SK-N-SH (cell line): ENCODE measurements around the gene COLEC12.
A peak's percentile ranks its signal among the peaks of the same experiment; 100 is the strongest.

ENCODE experiments used
- POLR2AphosphoS5 ChIP-seq: IDR thresholded peaks from 2 replicates; pipeline ENCODE4 v1.6.1; 2012; ENCODE audit warnings: low read depth, low read length
- SIN3A ChIP-seq: IDR thresholded peaks from 2 replicates; pipeline ENCODE4 v1.6.1; 2012; ENCODE audit warnings: low read depth, mild to moderate bottlenecking, low read length, moderate library complexity, borderline replicate concordance
- TF ChIP-seq, protein P1 (sequence below): fragments of 200-600 bp; sonication (generic); IDR thresholded peaks from 2 replicates; pipeline ENCODE4 v1.6.1; 2017; ENCODE audit warnings: antibody characterized with exemption, mild to moderate bottlenecking, moderate library complexity
- TF ChIP-seq, protein P2 (sequence below): IDR thresholded peaks from 2 replicates; pipeline ENCODE4 v1.6.1; 2012; ENCODE audit warnings: mild to moderate bottlenecking, low read depth, low read length, moderate library complexity

DNA sequence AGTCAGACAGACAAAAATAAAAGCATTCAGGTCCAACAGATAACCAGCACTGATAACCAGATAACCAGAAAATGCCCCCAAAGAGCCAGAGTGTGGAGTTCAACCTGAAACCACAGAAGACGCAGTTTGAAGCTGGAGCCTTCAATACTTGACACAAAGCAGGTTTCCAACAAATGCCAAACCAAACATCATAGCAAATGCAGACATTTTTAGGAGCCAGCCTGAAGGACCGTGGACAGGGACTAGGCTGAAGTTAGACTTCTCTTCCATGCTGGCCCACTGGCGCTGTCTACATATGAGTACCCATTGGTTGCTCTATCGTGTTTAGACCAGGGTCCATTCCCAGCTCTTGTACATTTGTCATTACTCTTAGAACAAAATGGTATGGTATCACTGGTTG is 9.9 kb downstream of the COLEC12 start:
- TF ChIP-seq, protein P1, sequence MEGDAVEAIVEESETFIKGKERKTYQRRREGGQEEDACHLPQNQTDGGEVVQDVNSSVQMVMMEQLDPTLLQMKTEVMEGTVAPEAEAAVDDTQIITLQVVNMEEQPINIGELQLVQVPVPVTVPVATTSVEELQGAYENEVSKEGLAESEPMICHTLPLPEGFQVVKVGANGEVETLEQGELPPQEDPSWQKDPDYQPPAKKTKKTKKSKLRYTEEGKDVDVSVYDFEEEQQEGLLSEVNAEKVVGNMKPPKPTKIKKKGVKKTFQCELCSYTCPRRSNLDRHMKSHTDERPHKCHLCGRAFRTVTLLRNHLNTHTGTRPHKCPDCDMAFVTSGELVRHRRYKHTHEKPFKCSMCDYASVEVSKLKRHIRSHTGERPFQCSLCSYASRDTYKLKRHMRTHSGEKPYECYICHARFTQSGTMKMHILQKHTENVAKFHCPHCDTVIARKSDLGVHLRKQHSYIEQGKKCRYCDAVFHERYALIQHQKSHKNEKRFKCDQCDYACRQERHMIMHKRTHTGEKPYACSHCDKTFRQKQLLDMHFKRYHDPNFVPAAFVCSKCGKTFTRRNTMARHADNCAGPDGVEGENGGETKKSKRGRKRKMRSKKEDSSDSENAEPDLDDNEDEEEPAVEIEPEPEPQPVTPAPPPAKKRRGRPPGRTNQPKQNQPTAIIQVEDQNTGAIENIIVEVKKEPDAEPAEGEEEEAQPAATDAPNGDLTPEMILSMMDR = no peak
- no peak for TF ChIP-seq POLR2AphosphoS5
- TF ChIP-seq, protein P2, sequence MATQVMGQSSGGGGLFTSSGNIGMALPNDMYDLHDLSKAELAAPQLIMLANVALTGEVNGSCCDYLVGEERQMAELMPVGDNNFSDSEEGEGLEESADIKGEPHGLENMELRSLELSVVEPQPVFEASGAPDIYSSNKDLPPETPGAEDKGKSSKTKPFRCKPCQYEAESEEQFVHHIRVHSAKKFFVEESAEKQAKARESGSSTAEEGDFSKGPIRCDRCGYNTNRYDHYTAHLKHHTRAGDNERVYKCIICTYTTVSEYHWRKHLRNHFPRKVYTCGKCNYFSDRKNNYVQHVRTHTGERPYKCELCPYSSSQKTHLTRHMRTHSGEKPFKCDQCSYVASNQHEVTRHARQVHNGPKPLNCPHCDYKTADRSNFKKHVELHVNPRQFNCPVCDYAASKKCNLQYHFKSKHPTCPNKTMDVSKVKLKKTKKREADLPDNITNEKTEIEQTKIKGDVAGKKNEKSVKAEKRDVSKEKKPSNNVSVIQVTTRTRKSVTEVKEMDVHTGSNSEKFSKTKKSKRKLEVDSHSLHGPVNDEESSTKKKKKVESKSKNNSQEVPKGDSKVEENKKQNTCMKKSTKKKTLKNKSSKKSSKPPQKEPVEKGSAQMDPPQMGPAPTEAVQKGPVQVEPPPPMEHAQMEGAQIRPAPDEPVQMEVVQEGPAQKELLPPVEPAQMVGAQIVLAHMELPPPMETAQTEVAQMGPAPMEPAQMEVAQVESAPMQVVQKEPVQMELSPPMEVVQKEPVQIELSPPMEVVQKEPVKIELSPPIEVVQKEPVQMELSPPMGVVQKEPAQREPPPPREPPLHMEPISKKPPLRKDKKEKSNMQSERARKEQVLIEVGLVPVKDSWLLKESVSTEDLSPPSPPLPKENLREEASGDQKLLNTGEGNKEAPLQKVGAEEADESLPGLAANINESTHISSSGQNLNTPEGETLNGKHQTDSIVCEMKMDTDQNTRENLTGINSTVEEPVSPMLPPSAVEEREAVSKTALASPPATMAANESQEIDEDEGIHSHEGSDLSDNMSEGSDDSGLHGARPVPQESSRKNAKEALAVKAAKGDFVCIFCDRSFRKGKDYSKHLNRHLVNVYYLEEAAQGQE = peak; percentile 82
- TF ChIP-seq SIN3A = no peak
